Suppressor macrophage treated with lipopolysaccharide for 1 hour (primary cell): Measurements from ENCODE around the gene RNASET2.
A peak's percentile ranks its signal among the peaks of the same experiment; 100 is the strongest.
"Not testable (repeated sequence)": the region's sequence is repeated elsewhere in the genome, so short reads cannot be mapped to it uniquely, and the experiment has no call there.

Experiments used
- DNase-seq, 3 donors: peaks; one replicate each; pipeline ENCODE4 v3.0.0-alpha.2; 2020 to 2022

Gene RNASET2

GRCh38 chr6:166926748-166927147 is 29.6 kb downstream of the RNASET2 start:
- DNase-seq = no peak

GRCh38 chr6:166925141-166925996 is 31.0 kb downstream of the RNASET2 start:
- DNase-seq = no peak

DNA sequence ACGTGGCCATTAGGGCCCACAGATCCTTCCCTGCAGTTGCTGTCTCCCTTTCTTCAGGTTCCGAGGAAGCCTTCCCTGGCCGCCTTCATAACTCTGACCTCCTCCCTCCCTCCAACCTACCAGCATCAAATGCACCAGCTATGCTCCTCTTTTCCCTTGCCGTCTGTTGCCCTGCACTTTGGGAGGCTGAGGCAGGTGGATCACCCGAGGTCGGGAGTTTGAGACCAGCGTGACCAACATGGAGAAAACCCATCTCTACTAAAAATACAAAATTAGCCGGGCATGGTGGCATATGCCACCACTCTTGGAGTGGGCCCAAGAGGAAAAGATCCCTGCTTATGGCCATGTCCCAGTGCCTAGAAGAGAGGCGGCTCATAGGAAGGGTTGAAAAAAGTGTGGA is 31.8 kb downstream of the RNASET2 start:
- no peak for DNase-seq

- DNase-seq = no peak
Observed at GRCh38 chr6:166922937-166923336, 33.4 kb downstream of the RNASET2 start.

- no peak for DNase-seq
Observed at GRCh38 chr6:166921570-166921969, 34.8 kb downstream of the RNASET2 start.

DNA sequence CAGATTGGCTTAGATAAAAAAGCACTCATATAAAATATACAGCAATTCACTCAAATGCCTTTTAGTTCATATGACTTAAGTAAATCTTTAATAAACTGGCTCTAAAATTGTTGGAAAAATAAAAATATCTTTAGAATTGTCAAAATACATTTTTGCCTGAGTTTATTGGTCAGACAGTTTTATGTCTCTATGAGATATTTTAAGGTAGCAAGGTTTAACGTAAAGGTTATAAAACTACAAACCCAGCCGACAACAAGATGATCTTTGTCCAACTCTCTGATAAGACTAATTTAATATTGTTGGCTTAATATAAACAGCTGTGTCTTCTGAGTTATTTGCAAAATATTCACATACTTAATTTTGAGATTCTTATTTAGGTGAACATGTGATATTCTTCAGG is 39.5 kb downstream of the RNASET2 start:
- no peak for DNase-seq

GRCh38 chr6:166915484-166915883 is 40.9 kb downstream of the RNASET2 start:
- not testable (repeated sequence) for DNase-seq

- not testable (repeated sequence) for DNase-seq
Observed at GRCh38 chr6:166914952-166915351, 41.4 kb downstream of the RNASET2 start.

DNA sequence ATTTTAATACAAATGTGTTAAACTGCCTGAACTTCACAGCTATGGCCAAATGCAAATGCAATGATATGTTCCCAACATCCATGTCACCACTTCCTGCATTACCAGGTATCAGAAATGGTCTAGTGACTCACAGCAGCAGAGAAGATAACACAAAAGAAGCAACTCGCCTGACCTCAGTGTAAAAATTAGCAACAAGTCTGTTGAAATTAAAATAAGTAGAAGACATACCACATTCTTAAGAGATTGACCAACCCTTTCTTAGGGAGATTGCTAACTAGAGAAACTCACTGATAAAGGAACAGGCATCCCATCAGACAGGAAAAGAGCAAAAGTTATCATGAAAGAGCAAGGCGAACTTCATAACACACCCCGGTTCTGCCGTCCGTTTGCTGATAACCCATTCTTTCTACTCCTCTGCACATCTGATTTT is 45.1 kb downstream of the RNASET2 start:
- DNase-seq = no peak

GRCh38 chr6:166910601-166911000 is 45.7 kb downstream of the RNASET2 start:
- DNase-seq = peak; percentile 59 to 72 (median 69)

DNA sequence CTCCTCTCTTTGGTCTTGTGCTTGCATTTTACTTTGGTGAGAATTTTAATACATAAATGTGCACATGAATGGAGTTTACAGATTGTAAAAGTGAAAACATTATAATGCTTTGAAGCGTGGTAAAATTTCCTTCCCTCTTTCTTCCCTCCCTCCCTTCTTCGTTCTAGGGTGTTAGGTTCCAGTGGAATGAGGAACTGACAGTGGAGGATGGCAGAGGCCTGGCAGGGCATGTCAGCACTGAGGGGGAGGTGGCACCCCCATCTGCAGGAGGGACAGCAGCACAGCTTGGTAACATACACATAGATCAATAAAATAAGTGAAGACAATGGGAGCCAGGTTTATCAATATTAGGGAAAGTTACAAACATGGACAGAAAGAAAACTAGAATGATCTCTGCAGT is 47.5 kb downstream of the RNASET2 start:
- DNase-seq = peak; percentile 27 to 47 (median 32)

GRCh38 chr6:166907871-166908806 is 48.2 kb downstream of the RNASET2 start:
- no peak for DNase-seq

- DNase-seq = peak; percentile 23 to 38 (median 36)
Observed at GRCh38 chr6:166907373-166907841, 48.9 kb downstream of the RNASET2 start.

GRCh38 chr6:166906376-166907044 is 49.8 kb downstream of the RNASET2 start:
- DNase-seq = no peak

- DNase-seq = no peak
Observed at GRCh38 chr6:166905505-166906134, 50.7 kb downstream of the RNASET2 start.

DNA sequence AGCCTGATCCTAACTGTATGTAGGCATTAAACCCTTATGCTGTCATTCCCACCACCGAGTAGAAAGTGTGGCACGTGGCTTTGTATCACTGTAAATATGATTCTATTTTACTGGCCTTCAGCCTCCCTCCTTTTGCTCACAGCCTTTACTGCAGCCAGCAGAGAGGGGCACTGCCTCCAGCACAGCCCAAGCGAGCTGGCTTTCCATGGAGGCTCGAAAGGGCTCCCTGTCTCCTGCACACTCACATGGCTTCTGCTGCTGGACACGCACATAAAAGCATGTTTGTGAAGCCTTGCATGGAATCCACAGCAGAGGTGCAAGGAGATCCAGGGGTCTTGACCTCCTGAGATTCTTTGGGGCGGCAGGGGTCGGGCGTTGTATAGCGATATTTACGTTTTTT is 51.3 kb downstream of the RNASET2 start:
- DNase-seq = no peak

GRCh38 chr6:166904101-166904746 is 52.1 kb downstream of the RNASET2 start:
- no peak for DNase-seq

- no peak for DNase-seq
Observed at GRCh38 chr6:166903500-166903899, 52.9 kb downstream of the RNASET2 start.

GRCh38 chr6:166903027-166903426 is 53.3 kb downstream of the RNASET2 start:
- no peak for DNase-seq

DNA sequence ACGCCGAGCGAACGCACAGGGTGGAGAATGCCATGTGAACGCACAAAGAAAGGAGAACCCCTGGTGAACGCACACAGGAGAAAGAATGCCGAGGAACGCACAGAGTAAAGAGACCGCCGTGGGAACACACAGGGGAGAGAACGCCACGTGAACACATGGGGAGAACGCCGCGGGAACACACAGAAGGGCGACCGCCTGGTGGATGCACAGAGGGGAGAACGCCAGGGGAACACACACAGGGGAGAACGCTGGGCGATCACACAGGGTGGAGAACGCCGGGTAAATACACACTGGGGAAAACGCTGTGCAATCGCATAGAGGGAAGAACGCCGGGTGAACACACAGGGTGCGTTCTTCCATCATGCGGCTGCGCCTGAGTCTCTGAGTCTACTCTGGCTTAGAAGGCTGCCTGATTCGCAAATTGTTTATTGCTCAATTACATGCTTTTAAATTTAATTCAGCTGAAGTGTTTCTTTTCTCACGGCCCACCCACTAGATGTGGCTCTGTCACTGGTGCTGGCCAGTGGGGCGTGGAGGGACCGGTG is 54.1 kb downstream of the RNASET2 start:
- DNase-seq = no peak

- DNase-seq = no peak
Observed at GRCh38 chr6:166901626-166902025, 54.7 kb downstream of the RNASET2 start.
